GM21529 (cell line): ENCODE data around the gene KPRP.

Source experiments
- ATAC-seq: cut with Tn5 transposase; IDR thresholded peaks from one replicate; pipeline ENCODE4 v1.9.1; 2021; ENCODE audit not compliant: unreplicated experiment

The KPRP gene

GRCh38 chr1:152757747-152758146, at the start of gene KPRP:
KPRP (plus strand) TSS chr1:152758025; CDS start chr1:152759589, 1,564 bp downstream.
- ATAC-seq, result no peak

DNA sequence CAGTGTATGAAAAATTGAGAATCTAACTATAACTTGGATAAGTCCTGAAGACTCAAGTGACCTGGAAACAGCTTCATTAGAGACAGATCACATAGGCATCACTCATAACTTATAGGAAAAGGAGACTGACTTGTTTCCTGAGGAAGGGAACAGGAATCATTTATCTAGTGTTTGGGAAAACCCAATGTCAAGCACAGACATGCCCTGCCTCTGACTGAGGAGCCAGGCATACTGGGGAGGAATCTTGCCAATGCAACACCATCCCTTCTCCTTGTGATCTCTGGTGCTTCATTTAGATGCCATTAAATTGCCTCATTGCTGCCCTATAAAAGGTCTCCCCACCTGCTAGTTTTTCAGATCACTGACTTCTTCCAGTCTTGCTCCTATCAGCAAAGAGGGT, 39.6 kb upstream of the KPRP start:
- ATAC-seq, result no peak

- ATAC-seq, result no peak
These were observed 32.6 kb upstream of the KPRP start for GRCh38 chr1:152725261-152725660.

DNA sequence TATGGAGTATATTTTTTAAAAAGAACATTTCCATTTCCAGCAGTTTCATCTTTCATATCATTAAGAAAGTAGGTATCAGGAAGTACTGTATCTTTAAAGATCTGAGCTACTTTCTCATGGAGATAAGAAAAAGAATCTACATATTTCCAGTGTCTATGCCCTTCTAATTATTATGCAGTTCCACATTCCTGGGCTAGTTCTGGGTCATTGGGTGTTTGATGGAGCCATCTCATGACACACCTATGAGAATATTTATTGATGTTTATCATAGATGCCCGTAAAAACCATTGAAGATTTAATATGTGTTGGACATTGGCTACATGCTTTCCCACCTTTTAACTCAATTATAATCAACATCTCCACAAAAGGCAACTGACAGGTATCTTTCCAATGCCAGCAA, 28.8 kb upstream of the KPRP start:
- no peak for ATAC-seq

- ATAC-seq, result no peak
These were observed 22.2 kb upstream of the KPRP start for GRCh38 chr1:152735648-152736047.

DNA sequence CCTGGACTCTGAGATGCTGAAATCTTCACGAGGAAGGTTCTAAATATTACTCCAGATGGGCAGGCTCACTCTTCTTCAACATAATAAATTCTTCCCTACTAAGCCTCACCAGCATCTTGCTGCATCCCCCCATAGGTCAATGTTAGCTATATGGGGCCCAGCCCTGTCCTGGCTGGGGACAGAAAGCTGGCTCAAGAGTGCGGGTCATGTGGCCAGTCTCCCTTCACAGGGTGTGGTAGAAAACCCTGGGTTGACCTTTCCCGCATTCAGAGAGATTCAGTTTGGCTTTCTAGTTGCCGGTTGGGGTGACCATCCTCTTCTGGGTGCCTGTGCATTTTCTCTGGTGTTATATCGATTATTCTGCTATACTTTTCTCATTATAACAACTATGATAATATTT, 19.8 kb upstream of the KPRP start:
- ATAC-seq, result no peak

GRCh38 chr1:152739841-152740240, 18.0 kb upstream of the KPRP start:
- no peak for ATAC-seq

- ATAC-seq, result no peak
These were observed 16.2 kb upstream of the KPRP start for GRCh38 chr1:152741656-152742055.

- ATAC-seq, result no peak
These were observed 14.3 kb upstream of the KPRP start for GRCh38 chr1:152743371-152744145.

DNA sequence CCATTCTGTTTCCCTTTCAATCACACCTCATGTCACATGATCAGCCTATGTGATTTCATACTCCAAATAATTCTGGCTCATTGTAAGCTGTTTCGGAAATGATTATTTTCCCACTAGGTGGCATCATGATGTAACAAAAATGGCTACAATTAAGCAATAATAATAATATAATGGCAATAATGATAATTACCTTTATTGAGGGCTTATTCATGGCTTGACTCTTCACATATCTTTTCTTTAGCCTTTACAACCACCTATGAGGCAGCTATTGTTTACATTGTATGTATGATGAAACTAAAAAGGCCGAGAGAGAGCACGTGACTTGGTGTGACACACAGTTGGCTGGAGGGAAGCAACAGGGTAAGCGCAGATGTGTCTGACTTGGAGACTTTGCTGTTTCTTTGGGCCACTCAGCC, 12.5 kb upstream of the KPRP start:
- ATAC-seq, result no peak

- ATAC-seq, result no peak
These were observed 11.9 kb upstream of the KPRP start for GRCh38 chr1:152745765-152746444.

DNA sequence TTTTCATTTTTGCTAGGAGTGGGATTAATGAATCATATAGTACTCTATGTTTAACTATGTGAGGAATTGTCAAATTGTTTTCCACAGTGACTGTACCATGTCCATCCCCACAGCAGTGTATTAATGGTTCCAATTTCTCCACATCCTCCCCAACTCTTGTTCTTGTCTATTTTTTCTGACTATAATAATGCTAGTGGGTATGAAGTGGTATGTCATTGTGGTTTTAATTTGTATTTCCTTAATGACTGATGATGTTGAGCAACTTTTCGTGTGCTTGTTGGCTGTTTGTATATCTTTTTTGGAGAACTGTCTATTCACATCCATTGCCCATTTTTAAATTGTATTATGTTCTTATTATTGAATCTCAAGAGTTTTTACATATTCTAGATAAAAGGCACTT, 10.0 kb upstream of the KPRP start:
- ATAC-seq, result no peak

GRCh38 chr1:152752225-152752624, 5.6 kb upstream of the KPRP start:
- no peak for ATAC-seq

DNA sequence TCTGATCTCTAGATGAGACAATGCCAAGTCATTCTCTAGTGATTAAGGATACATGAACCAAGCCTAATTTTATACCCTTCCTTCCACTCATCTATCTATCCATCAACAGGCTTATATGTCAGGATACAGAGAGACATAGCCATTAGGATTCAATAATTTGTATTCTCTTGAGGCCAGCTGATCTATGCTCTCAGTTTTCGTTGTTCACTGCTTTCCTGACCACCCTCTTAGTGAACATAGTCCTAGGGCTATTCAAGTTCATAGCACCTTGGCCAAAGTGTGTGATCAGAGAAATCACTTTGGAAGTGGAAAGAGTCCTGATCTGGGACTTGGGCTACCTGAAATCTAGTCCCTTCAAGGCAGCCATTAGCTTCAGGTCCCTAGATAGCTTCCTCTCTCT, 4.2 kb upstream of the KPRP start:
- ATAC-seq, result no peak

DNA sequence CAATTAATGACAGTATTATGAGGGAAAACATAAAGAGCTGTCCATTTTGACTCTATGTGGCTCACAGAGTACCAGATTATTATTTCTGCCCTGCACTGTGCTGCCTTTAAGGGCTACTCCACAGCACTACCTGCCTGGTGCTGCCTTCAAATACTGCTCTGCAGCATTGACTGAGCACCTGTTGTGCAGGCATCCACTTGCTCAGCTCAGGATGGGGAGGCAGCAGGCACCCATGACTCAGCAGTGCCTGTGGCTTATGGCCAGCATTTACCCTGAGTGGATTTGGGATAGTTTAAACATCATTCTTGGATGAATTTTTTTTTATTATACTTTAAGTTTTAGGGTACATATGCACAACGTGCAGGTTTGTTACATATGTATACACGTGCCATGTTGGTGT, 953 bp upstream of the KPRP start:
- ATAC-seq, result no peak

GRCh38 chr1:152758636-152759035, 811 bp downstream of the KPRP start:
- no peak for ATAC-seq

GRCh38 chr1:152759453-152760173, 1.8 kb downstream of the KPRP start:
- no peak for ATAC-seq

- ATAC-seq, result no peak
These were observed 2.8 kb downstream of the KPRP start for GRCh38 chr1:152760551-152761190.

GRCh38 chr1:152761609-152762213, 3.9 kb downstream of the KPRP start:
- ATAC-seq, result no peak

DNA sequence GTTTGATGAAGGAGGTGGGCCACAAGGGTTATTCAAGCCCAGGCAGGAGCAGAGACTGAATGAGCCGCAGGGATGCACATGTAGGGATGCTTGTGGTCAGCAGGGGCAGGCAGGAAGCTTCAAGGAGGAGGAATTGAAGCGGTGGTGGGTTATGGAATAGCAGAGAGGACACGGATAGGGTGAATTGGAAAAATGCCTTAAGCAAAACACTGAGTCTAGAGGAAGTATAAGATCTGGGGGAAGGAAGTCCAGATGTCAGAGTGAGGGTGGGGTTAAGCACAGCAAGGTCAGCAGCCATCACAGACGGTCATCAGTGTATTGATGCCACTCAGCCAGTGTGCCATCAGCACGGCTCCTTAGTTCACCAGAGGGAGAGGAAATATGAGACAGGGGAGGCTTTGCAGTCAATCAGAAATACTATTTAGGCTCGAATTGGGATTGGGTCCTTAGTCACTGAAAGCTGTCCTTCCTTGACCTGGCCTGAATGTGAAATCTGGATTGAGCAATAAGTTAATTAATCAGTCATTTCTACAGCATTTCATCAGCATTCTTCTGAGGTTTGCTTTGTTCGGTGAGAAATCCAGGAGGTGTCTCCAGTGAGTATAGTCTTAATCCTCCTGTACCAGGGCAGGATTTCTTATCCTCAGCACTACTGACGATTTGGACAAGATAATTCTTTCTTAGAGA, 11.2 kb downstream of the KPRP start:
- ATAC-seq, result no peak
